ENCODE results near the gene OTUD3. TPM values are rescaled to one million over a fixed set of nuclear protein-coding genes. Genes with fewer than 3 reads are reported as not detected.

OTUD3 gene
- total RNA-seq, 1 donor from 2014 or later: 3.4 TPM

DNA sequence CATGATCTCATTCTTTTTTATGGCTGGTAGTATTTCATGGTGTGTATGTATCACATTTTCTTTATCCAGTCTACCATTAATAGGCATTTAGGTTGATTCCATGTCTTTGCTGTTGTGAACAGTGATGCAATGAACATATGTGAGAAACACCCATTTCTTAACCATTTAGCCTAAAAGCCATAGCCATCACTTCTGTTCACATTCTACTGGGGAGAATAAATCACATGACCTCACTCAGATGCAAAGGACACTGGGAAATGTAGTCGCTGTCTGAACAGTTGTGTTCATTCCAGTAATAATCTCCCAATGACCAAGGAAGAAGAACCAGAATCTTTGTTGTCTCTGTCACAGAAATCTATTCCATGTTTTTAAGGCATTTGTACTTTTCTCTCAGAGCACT, 56.3 kb downstream of the OTUD3 start:
- intact Hi-C loops (cut with DNase I): no loop called here
- DNase-seq (ENCODE audit: missing footprints) (no peak), ATAC-seq (no peak)

DNA sequence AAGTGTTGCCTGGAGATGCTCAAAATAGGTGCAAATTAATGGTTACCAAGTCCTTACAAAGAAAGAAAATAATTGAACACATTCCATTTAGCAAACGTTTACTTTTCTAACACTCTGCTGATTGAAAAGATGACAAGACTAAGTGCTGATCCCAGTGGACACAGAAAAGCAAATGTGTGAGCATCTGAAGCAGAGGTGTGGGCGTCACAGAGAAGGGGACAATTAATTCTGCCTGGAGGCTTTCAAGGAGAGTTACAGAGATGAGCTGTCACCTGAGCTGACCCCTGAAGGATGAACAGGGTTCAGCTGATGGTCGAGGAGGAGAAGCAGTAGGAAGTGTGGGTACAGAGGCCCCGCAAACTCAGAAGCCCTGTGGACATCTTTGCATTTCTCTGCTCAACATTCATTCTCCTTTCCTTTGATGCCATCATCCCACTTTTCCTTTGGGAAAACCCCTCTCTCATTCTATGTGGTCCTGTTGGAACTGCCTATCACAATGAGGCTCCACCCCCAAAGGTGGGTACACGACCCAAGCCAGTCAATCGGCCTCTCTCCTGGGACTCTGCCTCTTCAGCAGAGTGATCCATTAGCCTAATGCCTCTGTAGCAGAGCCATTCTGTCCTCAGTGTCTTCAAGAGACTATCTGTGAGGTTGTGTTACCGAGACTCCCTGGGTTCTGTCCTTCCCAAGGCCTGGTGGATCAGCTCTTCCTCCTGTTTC, 58.5 kb downstream of the OTUD3 start:
- DNase-seq (ENCODE audit: missing footprints): no peak
- intact Hi-C loops (cut with DNase I): no loop called here
- ATAC-seq: no peak

DNA sequence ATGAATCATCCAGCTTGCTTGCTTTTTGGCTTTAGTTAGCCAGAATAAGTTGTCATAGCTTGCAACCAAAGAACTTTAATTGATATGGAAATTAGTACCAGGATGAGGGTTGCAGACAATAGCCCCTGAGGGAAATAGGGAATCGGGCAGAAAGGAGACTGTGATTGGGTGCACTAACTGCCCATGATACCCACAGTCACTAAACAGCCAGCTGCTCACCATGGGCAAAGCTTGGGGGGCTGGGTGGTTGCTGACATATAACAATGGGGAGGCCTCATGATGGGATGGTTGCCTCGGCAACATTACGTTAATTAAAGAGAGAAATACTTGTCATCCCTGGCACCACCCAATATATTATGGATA, 59.0 kb downstream of the OTUD3 start:
- intact Hi-C loops (cut with DNase I): no loop called here
- no peak for DNase-seq (ENCODE audit: missing footprints)
- ATAC-seq: no peak

DNA sequence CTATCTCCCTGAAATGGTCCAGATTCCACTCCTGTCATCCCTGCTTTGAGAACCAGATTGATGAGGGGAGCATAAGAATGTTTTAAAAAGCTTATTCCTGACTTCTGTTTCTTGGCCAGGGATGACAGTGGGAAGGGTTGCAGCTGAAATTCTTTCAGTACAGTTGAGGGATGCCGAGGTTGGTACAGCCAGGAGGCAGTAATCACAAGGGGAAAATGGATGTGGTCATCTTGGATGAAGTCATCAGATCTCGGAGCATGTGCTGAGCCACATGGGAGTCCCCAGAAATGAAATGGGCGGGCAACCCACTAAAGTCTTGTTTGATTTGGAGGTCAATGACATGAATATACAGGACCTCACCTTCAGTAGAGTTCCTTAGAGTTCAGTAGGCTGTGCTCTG, 59.9 kb downstream of the OTUD3 start:
- intact Hi-C loops (cut with DNase I): no loop called here
- ATAC-seq (peak; percentile 62), DNase-seq (ENCODE audit: missing footprints) (no peak)

DNA sequence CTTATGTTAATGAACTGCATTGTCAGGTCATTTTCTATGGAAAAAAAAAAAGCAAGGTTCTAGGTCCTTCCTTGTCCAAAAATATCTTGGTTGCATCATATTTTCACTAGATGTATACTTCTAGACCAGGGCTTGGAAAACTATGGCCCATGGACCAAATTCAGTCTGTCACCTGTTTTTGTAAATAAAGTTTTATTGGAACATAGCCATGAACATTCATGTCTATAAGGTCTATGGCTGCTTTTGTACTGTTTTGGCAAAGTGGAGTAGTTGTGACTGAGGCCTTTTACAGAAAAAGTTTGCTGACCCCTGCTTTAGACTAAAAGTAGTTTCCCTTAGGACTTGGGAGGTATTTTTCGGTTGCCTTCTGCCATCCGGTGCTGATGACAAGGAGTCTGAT, 60.5 kb downstream of the OTUD3 start:
- intact Hi-C loops (cut with DNase I): no loop called here
- ATAC-seq: no peak
- DNase-seq (ENCODE audit: missing footprints): no peak

DNA sequence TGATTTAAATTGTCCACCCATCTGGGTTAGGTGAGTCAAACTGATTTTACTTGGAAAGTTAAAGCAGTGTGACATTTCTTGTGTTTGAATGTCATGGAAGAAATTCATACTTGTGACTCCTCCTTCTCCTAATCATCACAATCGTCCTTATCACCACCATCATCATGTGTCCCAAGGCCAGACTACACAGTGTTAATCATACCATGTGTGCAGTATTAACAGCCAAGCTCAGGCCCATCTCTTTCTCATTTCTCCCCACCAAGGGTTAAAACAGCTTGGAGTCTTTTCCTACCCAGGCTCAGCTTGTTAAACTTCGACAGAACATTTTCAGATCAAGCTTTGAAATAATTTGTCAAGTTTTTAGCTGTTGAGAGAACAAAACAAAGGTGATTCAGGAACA, 63.7 kb downstream of the OTUD3 start:
- DNase-seq (ENCODE audit: missing footprints) (no peak), ATAC-seq (no peak)
- intact Hi-C loops (cut with DNase I): no loop called here

DNA sequence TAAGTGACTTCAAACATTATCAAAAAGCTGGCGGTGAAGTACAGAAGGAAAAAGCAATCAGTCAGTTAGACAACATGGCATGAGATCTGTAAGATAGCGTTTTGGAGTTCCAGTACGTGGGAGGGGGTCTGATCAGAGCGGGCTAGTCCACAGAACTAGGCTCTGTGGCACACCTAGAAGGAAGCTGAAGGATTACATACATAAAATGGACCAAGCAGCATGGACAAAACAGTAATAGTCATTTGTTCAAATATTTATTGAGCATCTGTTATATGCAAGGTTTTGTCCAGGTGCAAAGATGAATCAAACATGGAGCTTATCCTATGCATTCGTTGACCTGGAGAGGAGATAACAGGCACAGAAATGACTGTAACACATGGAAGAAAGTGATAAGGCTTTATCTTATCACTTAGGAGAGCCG, 64.1 kb downstream of the OTUD3 start:
- ATAC-seq (no peak), DNase-seq (ENCODE audit: missing footprints) (no peak)
- intact Hi-C loops (cut with DNase I): no loop called here

DNA sequence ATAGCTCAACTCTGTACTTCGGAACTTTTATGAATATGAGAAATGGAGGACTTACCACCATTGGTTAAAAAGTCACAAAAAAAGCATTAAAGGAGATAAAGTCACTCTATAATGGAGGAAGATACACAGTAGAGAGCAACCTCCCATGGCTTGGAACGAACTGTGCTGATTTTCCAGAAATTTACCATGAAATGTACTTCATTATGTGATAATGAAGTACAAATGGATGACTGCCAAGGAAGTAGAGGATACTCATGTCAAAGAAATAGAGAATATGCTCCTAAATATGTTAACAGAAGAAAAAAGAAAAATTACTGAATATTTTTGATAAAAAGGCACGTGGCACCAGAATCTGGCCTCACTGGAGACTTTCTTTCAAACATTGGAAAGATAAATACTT, 64.8 kb downstream of the OTUD3 start:
- DNase-seq (ENCODE audit: missing footprints) (no peak), ATAC-seq (no peak)
- intact Hi-C loops (cut with DNase I): no loop called here

DNA sequence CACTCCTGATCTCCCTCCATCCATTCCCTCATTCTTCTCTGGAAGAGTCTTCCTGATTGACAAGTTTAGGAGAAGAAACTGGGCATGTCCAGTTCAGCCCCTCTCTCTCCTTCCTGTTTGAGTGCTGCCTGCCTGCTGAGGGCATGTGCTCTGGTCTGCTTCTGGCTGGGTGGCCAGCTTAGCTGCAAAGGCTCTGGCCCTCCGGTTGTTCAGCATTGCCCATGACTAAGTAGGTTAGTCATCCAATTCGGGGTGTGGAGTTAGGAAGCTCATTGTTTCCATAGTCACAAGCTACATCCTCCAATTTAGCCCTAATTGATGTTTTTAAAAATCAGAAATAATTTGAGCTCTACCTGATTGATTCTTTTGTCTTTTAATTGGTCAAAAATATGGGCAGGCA, 66.8 kb downstream of the OTUD3 start:
- DNase-seq (ENCODE audit: missing footprints): no peak
- intact Hi-C loops (cut with DNase I): no loop called here
- ATAC-seq: no peak

DNA sequence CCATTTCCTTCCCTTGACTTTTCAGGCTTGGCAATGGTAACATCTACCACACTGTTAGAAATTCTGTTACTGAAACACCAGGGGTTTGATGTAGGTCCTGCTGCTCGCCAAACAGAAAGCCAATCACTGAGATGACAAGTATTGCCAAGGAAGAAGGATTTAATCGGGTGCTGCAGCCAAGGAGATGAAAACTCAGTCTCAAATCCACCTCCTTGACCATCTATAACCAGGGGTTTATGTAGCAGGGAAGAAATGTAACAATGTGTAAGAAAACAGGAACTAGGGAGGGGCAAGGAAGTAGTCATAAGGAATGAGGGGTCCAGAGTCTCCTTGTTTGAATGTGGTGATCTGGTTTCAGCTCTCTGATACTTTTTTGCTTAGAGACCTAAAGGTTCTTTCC, 71.9 kb downstream of the OTUD3 start:
- ATAC-seq: no peak
- DNase-seq (ENCODE audit: missing footprints): no peak
- intact Hi-C loops (cut with DNase I): no loop called here

DNA sequence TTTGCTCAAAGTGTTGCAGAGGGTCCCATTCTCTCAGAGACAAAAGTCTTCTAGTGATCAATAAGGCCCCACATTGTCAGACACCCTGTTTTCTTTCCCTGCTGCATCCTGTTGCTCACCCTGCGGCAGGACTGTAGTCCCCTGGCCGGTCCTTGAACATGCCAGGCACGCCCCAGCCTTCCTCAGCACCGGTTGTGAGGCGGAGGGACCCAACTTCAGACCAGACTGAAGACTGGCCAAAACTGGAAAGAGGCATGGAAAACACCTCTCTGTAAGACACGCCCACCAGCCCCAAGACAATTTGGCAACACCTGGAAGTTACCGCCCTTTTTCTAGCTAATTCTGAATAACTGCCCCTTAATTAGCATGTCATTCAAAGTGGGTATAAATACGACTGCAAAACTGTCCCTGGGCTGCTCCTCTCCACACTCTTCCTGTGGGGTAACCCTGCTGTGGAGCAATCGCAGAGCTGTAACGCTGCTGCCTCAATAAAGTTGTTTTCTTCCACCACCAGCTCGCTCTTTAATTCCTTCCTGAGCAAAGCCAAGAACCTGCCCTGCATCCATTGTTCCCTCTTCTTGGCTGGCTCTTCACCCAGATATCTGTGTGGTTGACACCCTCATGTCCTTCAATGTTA, 73.5 kb downstream of the OTUD3 start:
- no peak for DNase-seq (ENCODE audit: missing footprints)
- intact Hi-C loops (cut with DNase I): no loop called here
- no peak for ATAC-seq

DNA sequence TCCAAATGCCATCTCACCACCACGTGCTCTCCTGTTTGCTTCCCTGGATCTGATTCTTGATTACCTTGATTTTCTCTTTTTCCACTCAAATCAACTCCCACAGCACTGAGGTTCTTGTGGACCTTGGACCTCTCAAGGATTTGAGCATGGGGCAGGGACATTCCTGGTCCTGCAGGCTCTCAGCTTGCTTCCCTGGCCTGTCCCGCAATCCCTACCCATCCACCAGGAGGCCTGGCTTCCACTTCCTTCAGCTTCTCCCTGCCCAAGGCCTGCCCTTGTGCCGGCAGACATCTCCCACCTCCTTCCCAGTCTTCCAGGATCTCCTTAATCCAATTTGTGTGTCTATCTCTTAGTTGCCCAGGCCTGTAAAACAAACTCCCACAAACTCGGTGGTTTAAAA, 75.6 kb downstream of the OTUD3 start:
- ATAC-seq (no peak), DNase-seq (ENCODE audit: missing footprints) (no peak)
- intact Hi-C loops (cut with DNase I): no loop called here

DNA sequence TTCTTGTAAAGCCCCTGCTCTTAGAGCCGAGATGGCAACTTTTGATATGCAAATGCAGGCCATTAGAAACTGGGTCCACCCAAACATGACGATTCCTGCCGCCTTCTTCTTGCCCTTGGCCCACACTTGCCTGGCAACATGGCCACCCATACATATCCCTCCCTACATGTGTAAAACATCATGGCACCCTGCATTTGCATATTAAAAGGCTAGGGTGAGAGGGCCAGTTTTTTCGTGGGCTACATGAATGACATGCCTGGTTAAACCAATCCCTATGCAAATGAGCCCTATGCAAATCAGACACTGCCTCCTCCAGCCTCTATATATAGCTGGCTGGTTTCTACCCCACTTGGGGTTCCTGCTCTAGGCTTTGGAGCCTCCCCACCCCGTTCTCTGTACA, 78.4 kb downstream of the OTUD3 start:
- intact Hi-C loops (cut with DNase I): no loop called here
- DNase-seq (ENCODE audit: missing footprints) (no peak), ATAC-seq (no peak)

Other genes starting within 250 kb of the OTUD3 start
- 55.0 TPM for gene NBL1, start 238.1 kb upstream of the OTUD3 start, total RNA-seq
- not detected for gene HTR6, start 217.5 kb upstream of the OTUD3 start, total RNA-seq
- 7.6 TPM for gene TMCO4, start 82.5 kb upstream of the OTUD3 start, total RNA-seq
- not detected for gene RNF186, start 67.1 kb upstream of the OTUD3 start, total RNA-seq
- not detected for gene PLA2G2E, start 41.2 kb downstream of the OTUD3 start, total RNA-seq
- 332 TPM for gene PLA2G2A, start 97.2 kb downstream of the OTUD3 start, total RNA-seq
- 65.6 TPM for gene PLA2G5, start 187.8 kb downstream of the OTUD3 start, total RNA-seq
- not detected for gene PLA2G2D, start 237.1 kb downstream of the OTUD3 start, total RNA-seq